ENCODE data around the gene NAP1L5. TPM values are rescaled to one million over a fixed set of nuclear protein-coding genes. Genes with fewer than 3 reads are reported as not detected.

NAP1L5 gene
- total RNA-seq, 3 donors from 2014 or later (not counting 1 experiment from before 2014, with no cell fraction given) = 11.4 to 16.1 (median 12.7) TPM

DNA sequence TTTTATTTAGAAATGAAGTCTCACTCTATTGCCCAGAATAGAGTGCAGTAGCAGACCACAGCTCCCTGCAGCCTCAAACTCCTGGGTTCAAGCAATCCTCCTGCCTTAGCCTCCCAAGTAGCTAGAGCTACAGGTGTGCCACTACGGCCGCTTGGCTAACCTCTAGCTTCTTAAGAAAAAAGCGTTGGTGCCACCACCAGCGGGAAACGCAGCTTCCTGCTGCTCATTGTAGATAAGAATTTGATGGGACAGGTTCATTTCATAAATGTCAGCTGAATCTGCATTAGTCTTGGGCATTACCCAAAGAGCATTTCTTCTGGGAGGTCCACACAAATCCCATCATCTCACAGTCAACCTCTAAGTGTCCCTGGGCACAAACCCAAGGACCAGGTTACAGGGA, 33.2 kb upstream of the NAP1L5 start:
- Mint-ChIP-seq H3K9me3 (no peaks in the 10 kb centered on the region), H3K27me3 (ENCODE audit: low read depth in 2 of 2) (no peaks in the 10 kb centered on the region), H3K36me3 (peaks cover 6% of the 10 kb centered on the region), H3K27ac (peak overlapping the region in 1 of 2 donors; percentile 9), H3K4me3 (no peak overlapping the region), H3K4me1 (no peaks in the 10 kb centered on the region)
- intact Hi-C loops (cut with micrococcal nuclease) = no loop called here
- no peak overlapping the region for H3K27ac ChIP-seq (ENCODE audit: low read length)
- TF ChIP-seq, protein P1, sequence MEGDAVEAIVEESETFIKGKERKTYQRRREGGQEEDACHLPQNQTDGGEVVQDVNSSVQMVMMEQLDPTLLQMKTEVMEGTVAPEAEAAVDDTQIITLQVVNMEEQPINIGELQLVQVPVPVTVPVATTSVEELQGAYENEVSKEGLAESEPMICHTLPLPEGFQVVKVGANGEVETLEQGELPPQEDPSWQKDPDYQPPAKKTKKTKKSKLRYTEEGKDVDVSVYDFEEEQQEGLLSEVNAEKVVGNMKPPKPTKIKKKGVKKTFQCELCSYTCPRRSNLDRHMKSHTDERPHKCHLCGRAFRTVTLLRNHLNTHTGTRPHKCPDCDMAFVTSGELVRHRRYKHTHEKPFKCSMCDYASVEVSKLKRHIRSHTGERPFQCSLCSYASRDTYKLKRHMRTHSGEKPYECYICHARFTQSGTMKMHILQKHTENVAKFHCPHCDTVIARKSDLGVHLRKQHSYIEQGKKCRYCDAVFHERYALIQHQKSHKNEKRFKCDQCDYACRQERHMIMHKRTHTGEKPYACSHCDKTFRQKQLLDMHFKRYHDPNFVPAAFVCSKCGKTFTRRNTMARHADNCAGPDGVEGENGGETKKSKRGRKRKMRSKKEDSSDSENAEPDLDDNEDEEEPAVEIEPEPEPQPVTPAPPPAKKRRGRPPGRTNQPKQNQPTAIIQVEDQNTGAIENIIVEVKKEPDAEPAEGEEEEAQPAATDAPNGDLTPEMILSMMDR (IDR thresholded peaks at IDR 0.05) = no peak
- WGBS (ENCODE audit: insufficient coverage) = 88% methylated on average over 5 of the region's 5 CpGs
- no peak for ATAC-seq
- H3K9me3 ChIP-seq (ENCODE audit: control insufficient read depth, insufficient read depth, low read length) = no peaks in the 10 kb centered on the region
- H3K4me1 ChIP-seq (ENCODE audit: control insufficient read depth, insufficient read depth, low read length) = no peaks in the 10 kb centered on the region
- peaks cover 22% of the 10 kb centered on the region for H3K36me3 ChIP-seq (ENCODE audit: control insufficient read depth, insufficient read depth, low read length)
- H3K27me3 ChIP-seq (ENCODE audit: control insufficient read depth, insufficient read depth, low read length) = no peaks in the 10 kb centered on the region
- no peak for DNase-seq
- H3K4me3 ChIP-seq (ENCODE audit: low read length) = no peak overlapping the region

DNA sequence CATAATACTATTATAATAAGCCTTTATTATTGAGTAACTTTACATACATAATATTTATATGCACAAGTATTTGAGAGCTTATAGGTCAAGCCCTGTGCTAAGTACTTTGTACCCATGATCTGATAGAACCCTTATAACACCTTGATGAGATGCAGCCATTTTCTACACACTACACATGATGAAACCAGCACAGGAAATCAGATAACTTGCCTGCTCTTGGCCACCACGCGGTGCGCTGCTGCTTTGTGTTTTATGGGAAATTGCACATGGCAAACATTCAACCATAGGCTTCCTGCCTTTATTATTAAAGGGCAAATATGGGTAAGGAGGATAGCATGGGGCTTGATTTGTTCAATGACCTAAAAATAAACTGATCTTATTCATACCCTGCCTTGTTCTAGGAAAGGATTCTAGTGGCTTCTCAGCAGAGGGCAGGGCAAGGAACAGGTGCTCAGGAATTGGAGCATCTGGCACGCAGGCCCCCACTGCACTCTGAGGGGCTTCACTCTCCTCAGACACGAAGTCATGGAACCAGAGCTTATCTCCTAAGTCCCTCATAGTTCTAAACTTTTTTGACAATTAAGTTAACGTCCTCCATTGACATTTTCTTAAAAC, 31.6 kb upstream of the NAP1L5 start:
- Mint-ChIP-seq H3K27me3 (ENCODE audit: low read depth in 2 of 2) (no peaks in the 10 kb centered on the region), H3K4me1 (no peaks in the 10 kb centered on the region), H3K9me3 (no peaks in the 10 kb centered on the region), H3K27ac (no peak overlapping the region), H3K4me3 (no peak overlapping the region), H3K36me3 (peaks cover 6% of the 10 kb centered on the region)
- peaks cover 28% of the 10 kb centered on the region for H3K36me3 ChIP-seq (ENCODE audit: control insufficient read depth, insufficient read depth, low read length)
- no peaks in the 10 kb centered on the region for H3K4me1 ChIP-seq (ENCODE audit: control insufficient read depth, insufficient read depth, low read length)
- ATAC-seq (no peak), DNase-seq (no peak)
- TF ChIP-seq, protein P1 (IDR thresholded peaks at IDR 0.05) = no peak
- intact Hi-C loops (cut with micrococcal nuclease) = no loop called here
- no peaks in the 10 kb centered on the region for H3K9me3 ChIP-seq (ENCODE audit: control insufficient read depth, insufficient read depth, low read length)
- no peak overlapping the region for H3K4me3 ChIP-seq (ENCODE audit: low read length)
- no peak overlapping the region for H3K27ac ChIP-seq (ENCODE audit: low read length)
- WGBS (ENCODE audit: insufficient coverage) = 84% methylated on average over 2 of the region's 6 CpGs
- no peaks in the 10 kb centered on the region for H3K27me3 ChIP-seq (ENCODE audit: control insufficient read depth, insufficient read depth, low read length)

DNA sequence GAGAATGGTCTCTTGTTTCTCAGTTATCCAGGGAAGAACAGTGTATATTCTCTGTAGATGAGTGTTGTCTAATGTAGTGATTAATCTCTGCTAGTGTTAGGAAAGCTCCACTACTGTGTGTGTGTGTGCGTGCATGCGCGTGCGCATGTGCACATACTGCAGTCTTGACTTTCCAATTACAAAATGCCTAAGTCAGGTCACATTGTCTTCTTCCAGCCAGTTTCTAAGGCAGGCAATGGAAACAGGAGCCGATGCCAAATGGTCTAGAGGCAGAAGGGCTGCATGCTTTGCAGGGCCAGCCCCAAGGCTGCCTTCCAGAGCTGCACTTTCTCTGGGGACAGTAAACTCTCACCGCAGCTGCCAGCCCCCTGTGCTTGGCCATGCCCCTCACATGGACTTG, 30.5 kb upstream of the NAP1L5 start:
- Mint-ChIP-seq H3K36me3 (peaks cover 6% of the 10 kb centered on the region), H3K4me3 (no peak overlapping the region), H3K27ac (no peak overlapping the region), H3K9me3 (no peaks in the 10 kb centered on the region), H3K27me3 (ENCODE audit: low read depth in 2 of 2) (no peaks in the 10 kb centered on the region), H3K4me1 (no peaks in the 10 kb centered on the region)
- Histone ChIP-seq H3K27ac (ENCODE audit: low read length) (no peak overlapping the region), H3K36me3 (ENCODE audit: control insufficient read depth, insufficient read depth, low read length) (peaks cover 37% of the 10 kb centered on the region), H3K27me3 (ENCODE audit: control insufficient read depth, insufficient read depth, low read length) (no peaks in the 10 kb centered on the region), H3K9me3 (ENCODE audit: control insufficient read depth, insufficient read depth, low read length) (no peaks in the 10 kb centered on the region), H3K4me3 (ENCODE audit: low read length) (no peak overlapping the region), H3K4me1 (ENCODE audit: control insufficient read depth, insufficient read depth, low read length) (no peaks in the 10 kb centered on the region)
- DNase-seq (no peak), ATAC-seq (no peak)
- TF ChIP-seq, protein P1 (IDR thresholded peaks at IDR 0.05) = no peak
- WGBS (ENCODE audit: insufficient coverage) = 98% methylated on average over 6 of the region's 6 CpGs
- intact Hi-C loops (cut with micrococcal nuclease) = no loop called here

DNA sequence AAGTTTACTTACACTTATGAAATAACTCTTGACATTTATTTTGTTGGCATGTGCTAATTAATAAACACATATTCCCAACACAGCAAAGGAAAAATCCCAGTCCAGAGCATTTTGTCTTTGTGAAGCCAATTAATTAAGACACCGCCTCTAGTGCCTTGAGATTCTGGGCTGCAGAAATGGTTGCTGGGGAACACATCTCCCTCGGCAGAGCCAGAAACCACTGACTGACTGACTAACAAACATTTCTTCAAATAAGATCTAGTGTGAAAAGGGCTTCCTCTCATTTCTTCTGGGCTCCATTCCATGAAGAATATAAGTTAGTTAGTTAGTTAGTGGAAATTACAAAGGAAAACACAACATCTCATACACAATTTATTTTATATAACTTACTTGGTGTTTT, 28.4 kb upstream of the NAP1L5 start:
- H3K9me3 ChIP-seq (ENCODE audit: control insufficient read depth, insufficient read depth, low read length) = no peaks in the 10 kb centered on the region
- DNase-seq = no peak
- H3K36me3 ChIP-seq (ENCODE audit: control insufficient read depth, insufficient read depth, low read length) = peaks cover 50% of the 10 kb centered on the region
- TF ChIP-seq, protein P1 (IDR thresholded peaks at IDR 0.05) = no peak
- intact Hi-C loops (cut with micrococcal nuclease) = no loop called here
- H3K4me3 ChIP-seq (ENCODE audit: low read length) = no peak overlapping the region
- peaks cover 6% of the 10 kb centered on the region for H3K36me3 Mint-ChIP-seq
- no peaks in the 10 kb centered on the region for H3K4me1 Mint-ChIP-seq
- H3K27ac Mint-ChIP-seq = no peak overlapping the region
- H3K27ac ChIP-seq (ENCODE audit: low read length) = no peak overlapping the region
- no peaks in the 10 kb centered on the region for H3K27me3 ChIP-seq (ENCODE audit: control insufficient read depth, insufficient read depth, low read length)
- ATAC-seq = no peak
- 88% methylated on average over 2 of the region's 2 CpGs for WGBS (ENCODE audit: insufficient coverage)
- no peaks in the 10 kb centered on the region for H3K9me3 Mint-ChIP-seq
- H3K4me3 Mint-ChIP-seq = no peak overlapping the region
- no peaks in the 10 kb centered on the region for H3K27me3 Mint-ChIP-seq (ENCODE audit: low read depth in 2 of 2)
- H3K4me1 ChIP-seq (ENCODE audit: control insufficient read depth, insufficient read depth, low read length) = no peaks in the 10 kb centered on the region

Data from natural killer cell (primary cell).